K562 (cell line): Measurements from ENCODE around the gene COX6B2. TPM values are rescaled to one million over a fixed set of nuclear protein-coding genes. Genes with fewer than 3 reads are reported as not detected.

ENCODE experiments used
- ATAC-seq: fragments of 200-7000 bp; cut with Tn5 transposase; 3 replicates; pipeline ENCODE4 v1.9.1; 2020; ENCODE audit warnings: moderate library complexity
- BruUV-seq: library from RNA; stranded (reverse); fragments of 400-500 nt; replicated peaks from 2 replicates; lab custom pipeline; 2021; lab: Mats Ljungman, UMichigan
- CTCF ChIA-PET: fragments of 300-600 bp; formaldehyde crosslinking; extraction: SDS; loops from one replicate; lab custom pipeline; 2021; ENCODE audit warnings: low intra/inter-chr PET ratio; lab: Yijun Ruan, JAX
- POLR2A ChIA-PET: fragments of 300-600, 350-650 bp; sonication (Branson Sonifier 250); formaldehyde crosslinking; extraction: SDS; loops from one replicate; lab custom pipeline; 2021; ENCODE audit warnings: antibody characterized with exemption, inconsistent platforms; lab: Yijun Ruan, JAX
- DNase-seq, 4 experiments: peaks; one replicate each; pipeline versions ENCODE4 v3.0.0 to v3.0.0-alpha.2; 2011 to 2018; ENCODE audit warnings: low spot score in 3 of 4, mixed read lengths in 3 of 4; ENCODE audit errors: extremely low read depth in 1 of 4
- FAIRE-seq: peaks from 2 replicates; lab custom pipeline; 2011; peaks lifted over from hg19 to GRCh38; lab: Jason Lieb, UNC
- H2AFZ ChIP-seq: 2 replicates; pipeline ENCODE4 v1.6.0; 2011; ENCODE audit warnings: low read depth, low read length, control low read depth, inconsistent platforms
- H3K27ac ChIP-seq: fragments of 200-600 bp; 3 replicates; pipeline ENCODE4 v1.8.0; 2011; ENCODE audit warnings: low read depth, mild to moderate bottlenecking, control low read depth, inconsistent platforms, low read length, moderate library complexity, mixed read lengths; ENCODE audit errors: extremely low read depth
- H3K27me3 ChIP-seq, 2 experiments: fragments of 300-600 bp in 1 of 2; 2 replicates in 1 of 2; 3 replicates in 1 of 2; pipeline versions ENCODE4 v1.6.0 to v1.8.0; 2011; ENCODE audit warnings: inconsistent platforms in 2 of 2, low read length in 2 of 2, mild to moderate bottlenecking in 1 of 2, mixed read lengths in 1 of 2, moderate library complexity in 1 of 2; ENCODE audit not compliant: control insufficient read depth in 2 of 2, insufficient read depth in 2 of 2
- H3K36me3 ChIP-seq: fragments of 300-600 bp; 3 replicates; pipeline ENCODE4 v1.8.0; 2011; ENCODE audit warnings: mild to moderate bottlenecking, low read length, inconsistent platforms; ENCODE audit not compliant: control insufficient read depth, insufficient read depth
- H3K4me1 ChIP-seq, 2 experiments: fragments of 200-600 bp in 1 of 2; replicated peaks in 1 of 2; 2 replicates in 1 of 2; 3 replicates in 1 of 2; pipeline versions ENCODE4 v1.5.1 to v1.8.0; 2011; ENCODE audit warnings: inconsistent platforms in 2 of 2, low read length in 2 of 2, mild to moderate bottlenecking in 1 of 2, mixed read lengths in 1 of 2, moderate library complexity in 1 of 2; ENCODE audit not compliant: control insufficient read depth in 2 of 2, insufficient read depth in 2 of 2
- H3K4me2 ChIP-seq: 2 replicates; pipeline ENCODE4 v1.6.1; 2011; ENCODE audit warnings: low read length, control low read depth, inconsistent platforms, mixed read lengths; ENCODE audit not compliant: insufficient read depth
- H3K4me3 ChIP-seq: fragments of 200-600 bp; sonication (generic), shearing (Covaris generic); 2 replicates; pipeline ENCODE4 v1.5.1; 2016; ENCODE audit warnings: control low read depth, inconsistent platforms
- H3K79me2 ChIP-seq: fragments of 200-600 bp; 3 replicates; pipeline ENCODE4 v1.8.0; 2011; ENCODE audit warnings: low read length, inconsistent platforms; ENCODE audit not compliant: control insufficient read depth, insufficient read depth
- H3K9ac ChIP-seq, 2 experiments: 2 replicates each; pipeline versions ENCODE4 v1.6.0 to v1.6.1; 2011; ENCODE audit warnings: low read depth in 2 of 2, low read length in 2 of 2, control low read depth in 1 of 2, inconsistent platforms in 1 of 2, mild to moderate bottlenecking in 1 of 2, mixed read lengths in 1 of 2; ENCODE audit not compliant: insufficient read depth in 1 of 2
- H3K9me1 ChIP-seq: one replicate; pipeline ENCODE4 v1.6.0; 2011; ENCODE audit warnings: inconsistent platforms, mild to moderate bottlenecking, low read length, moderate library complexity; ENCODE audit not compliant: control insufficient read depth, insufficient read depth
- H3K9me3 ChIP-seq: replicated peaks from 2 replicates; pipeline ENCODE4 v1.5.1; 2011; ENCODE audit warnings: low read depth, low read length, inconsistent platforms; ENCODE audit not compliant: control insufficient read depth, insufficient read depth
- H4K20me1 ChIP-seq: replicated peaks from 2 replicates; pipeline ENCODE4 v1.6.1; 2011; ENCODE audit warnings: low read length, inconsistent platforms, mixed read lengths; ENCODE audit not compliant: control insufficient read depth, insufficient read depth
- BRD4 ChIP-seq: fragments of 200-600 bp; sonication (generic); IDR thresholded peaks from 2 replicates; pipeline ENCODE4 v1.6.1; 2017; ENCODE audit warnings: inconsistent platforms
- KAT2B ChIP-seq: IDR thresholded peaks from one replicate; pipeline ENCODE4 v1.6.1; 2012; ENCODE audit warnings: low read depth, mild to moderate bottlenecking, control low read depth, inconsistent platforms, low read length, moderate library complexity
- ZBTB33 ChIP-seq: sonication (generic); formaldehyde crosslinking; IDR thresholded peaks from 2 replicates; pipeline ENCODE4 v1.8.1; 2023; ENCODE audit warnings: mild to moderate bottlenecking, missing genetic modification reagents
- WGBS: fragments of 100-300 bp; shearing (Covaris generic); methylation state at CpG from one replicate; pipeline ENCODE4 v1.1.6; 2016; ENCODE audit warnings: low coverage, mixed read lengths; ENCODE audit not compliant: insufficient coverage; ENCODE audit errors: missing lambda C conversion rate; 5-methylcytosine and 5-hydroxymethylcytosine counted together
- in situ Hi-C: fragments of 300-500 bp; cut with MboI; formaldehyde crosslinking; loops from 4 replicates; pipeline ENCODE4 v1.15.0; 2018; ENCODE audit warnings: inconsistent platforms, mixed read lengths
- intact Hi-C: fragments of 100-400 bp; cut with micrococcal nuclease; formaldehyde crosslinking; loops from 2 replicates; pipeline ENCODE4 v1.14.2; 2022
- polyA plus RNA-seq, 8 experiments: library from polyadenylated mRNA; depleted of rRNA in 4 of 8; stranded (reverse) in 5 of 8; unstranded in 3 of 8; fragments of >200 nt; fragmentation: Nextera tagmentation in 2 of 8; fragmentation: Illumina TruSeq in 1 of 8; extraction: Ambion mirVana in 2 of 8; extraction: Trizol in 1 of 8; gene quantifications; 2 replicates each; pipeline versions ENCODE4 v1.2.1 to v1.2.3, GENCODE V29; 2011 to 2014; ENCODE audit warnings: inconsistent platforms in 1 of 8, missing spikeins in 1 of 8
- total RNA-seq, 7 experiments: library from RNA; depleted of rRNA in 6 of 7; stranded (reverse); fragments of >200 nt in 6 of 7; fragmentation: Illumina TruSeq in 2 of 7; extraction: Trizol in 2 of 7; gene quantifications; 2 replicates each; pipeline versions ENCODE4 v1.2.1 to v1.2.3, GENCODE V29; 2011 to 2021; ENCODE audit warnings: low replicate concordance in 1 of 7

The COX6B2 gene
- total and polyA plus RNA-seq, 9 of the 15 experiments (the other 6 are each of a cell fraction or from before 2014, with no cell fraction given), result 0.40 to 2.5 (median 0.83) TPM

GRCh38 chr19:55362990-55363716 lies 8.6 kb upstream of the COX6B2 start, which contains the start of gene GARIN5B (continued):
- no peak for TF ChIP-seq BRD4
- TF ChIP-seq, all 486 proteins: peak for 0

- in situ Hi-C loops (no loop called here), intact Hi-C loops (no loop called here)
- FAIRE-seq (no peak), DNase-seq (no peak), ATAC-seq (no peak)
- H3K27ac ChIP-seq, result no peak overlapping the region
- H3K4me1 ChIP-seq, result peaks cover 0 to 54% of the 10 kb centered on the region in 2 experiments; a peak in 2 of 5 replicates
- WGBS, result 61% methylated on average over 15 of the region's 38 CpGs
- no peaks in the 10 kb centered on the region for H4K20me1 ChIP-seq
- no peak overlapping the region for H2AFZ ChIP-seq
- H3K4me2 ChIP-seq, result no peak overlapping the region
- no peaks in the 10 kb centered on the region for H3K9me1 ChIP-seq
- CTCF ChIA-PET, result no interaction called here
- H3K36me3 ChIP-seq, result no peaks in the 10 kb centered on the region
- POLR2A ChIA-PET, result interaction anchor here (0.6 kb wide), 1 partner anchor 44 kb away, joined by 3 read pairs; no protein-coding TSS in a partner anchor
- BruUV-seq, result no TSS peak
- no peaks in the 10 kb centered on the region for H3K79me2 ChIP-seq
- no peaks in the 10 kb centered on the region for H3K9me3 ChIP-seq
- peak overlapping the region in 1 of 2 experiments; percentile 74; a peak in 1 of 4 replicates for H3K9ac ChIP-seq
- TF ChIP-seq ZBTB33 (CRISPR knock-in tag) (peak; percentile 27; the same call in 1 of the 2 replicates), KAT2B (no peak)
- H3K4me3 ChIP-seq, result no peak overlapping the region
- H3K27me3 ChIP-seq, result peaks cover 0 to 2% of the 10 kb centered on the region in 2 experiments; a peak in 2 of 5 replicates
These were observed 7.9 kb upstream of the COX6B2 start for GRCh38 chr19:55362174-55362989.
